Duodenal mucosa (tissue), 2 donors: ENCODE data around the gene TNIK.
"Not testable (repeated sequence)": the region's sequence is repeated elsewhere in the genome, so short reads cannot be mapped to it uniquely, and the experiment has no call there.

Experiments used
- H3K27ac ChIP-seq: one replicate; pipeline ENCODE4 v1.7.0; 2013; ENCODE audit warnings: low read depth, low read length
- H3K27me3 ChIP-seq, 2 donors: one replicate each; pipeline ENCODE4 v1.7.0; 2013; ENCODE audit warnings: low read length in 2 of 2, control low read depth in 1 of 2; ENCODE audit not compliant: insufficient read depth in 2 of 2, control insufficient read depth in 1 of 2
- H3K36me3 ChIP-seq, 2 donors: one replicate each; pipeline ENCODE4 v1.7.0; 2013; ENCODE audit warnings: low read length in 2 of 2, control low read depth in 1 of 2; ENCODE audit not compliant: insufficient read depth in 2 of 2, control insufficient read depth in 1 of 2
- H3K4me1 ChIP-seq, 2 donors: one replicate each; pipeline ENCODE4 v1.7.0; 2013; ENCODE audit warnings: low read length in 2 of 2, control low read depth in 1 of 2; ENCODE audit not compliant: insufficient read depth in 2 of 2, control insufficient read depth in 1 of 2
- H3K4me3 ChIP-seq, 2 donors: one replicate each; pipeline ENCODE4 v1.7.0; 2013; ENCODE audit warnings: low read length in 2 of 2, low read depth in 1 of 2
- H3K9ac ChIP-seq, 2 donors: one replicate each; pipeline ENCODE4 v1.7.0; 2013; ENCODE audit warnings: low read length in 2 of 2, low read depth in 1 of 2
- H3K9me3 ChIP-seq, 2 donors: one replicate each; pipeline ENCODE4 v1.7.0; 2013; ENCODE audit warnings: low read length in 2 of 2, control low read depth in 1 of 2; ENCODE audit not compliant: control insufficient read depth in 1 of 2

Gene TNIK

GRCh38 chr3:171309906-171310359, 150.3 kb downstream of the TNIK start:
- Histone ChIP-seq H3K9me3 (no peaks in the 10 kb centered on the region), H3K4me3 (no peak overlapping the region), H3K27ac (no peak overlapping the region), H3K9ac (no peak overlapping the region), H3K4me1 (no peaks in the 10 kb centered on the region), H3K27me3 (no peaks in the 10 kb centered on the region), H3K36me3 (no peaks in the 10 kb centered on the region)

GRCh38 chr3:171307988-171308387, 152.2 kb downstream of the TNIK start:
- Histone ChIP-seq H3K4me3 (no peak overlapping the region), H3K27me3 (no peaks in the 10 kb centered on the region), H3K27ac (no peak overlapping the region), H3K9me3 (no peaks in the 10 kb centered on the region), H3K36me3 (no peaks in the 10 kb centered on the region), H3K9ac (no peak overlapping the region), H3K4me1 (no peaks in the 10 kb centered on the region)

DNA sequence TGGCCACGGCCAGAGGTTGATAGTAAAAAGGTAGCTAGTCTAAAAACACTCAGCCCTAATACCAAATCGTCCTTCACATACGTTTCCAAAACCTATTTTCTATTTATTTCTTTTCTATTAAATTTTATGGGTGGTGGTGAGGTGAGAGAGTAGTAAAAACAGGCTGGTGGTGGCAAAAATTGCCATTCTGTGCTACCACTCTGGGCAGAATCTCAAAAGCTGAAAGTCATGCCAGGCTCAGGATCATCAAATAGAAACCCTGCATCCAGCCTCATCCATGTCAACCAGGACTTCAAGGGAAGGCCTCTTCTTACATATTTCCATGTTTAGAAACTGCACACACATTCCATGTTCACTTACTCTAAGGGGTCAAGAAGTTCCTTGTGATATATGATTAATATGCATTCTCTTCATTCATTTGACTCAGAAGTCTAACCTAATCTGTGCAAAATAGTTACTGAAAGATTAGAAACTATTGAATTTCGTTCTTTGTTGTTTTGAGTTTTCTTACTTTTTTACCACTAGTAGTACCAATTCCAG, 153.1 kb downstream of the TNIK start:
- Histone ChIP-seq H3K9ac (no peak overlapping the region), H3K9me3 (no peaks in the 10 kb centered on the region), H3K36me3 (no peaks in the 10 kb centered on the region), H3K4me1 (no peaks in the 10 kb centered on the region), H3K27ac (no peak overlapping the region), H3K27me3 (no peaks in the 10 kb centered on the region), H3K4me3 (no peak overlapping the region)

DNA sequence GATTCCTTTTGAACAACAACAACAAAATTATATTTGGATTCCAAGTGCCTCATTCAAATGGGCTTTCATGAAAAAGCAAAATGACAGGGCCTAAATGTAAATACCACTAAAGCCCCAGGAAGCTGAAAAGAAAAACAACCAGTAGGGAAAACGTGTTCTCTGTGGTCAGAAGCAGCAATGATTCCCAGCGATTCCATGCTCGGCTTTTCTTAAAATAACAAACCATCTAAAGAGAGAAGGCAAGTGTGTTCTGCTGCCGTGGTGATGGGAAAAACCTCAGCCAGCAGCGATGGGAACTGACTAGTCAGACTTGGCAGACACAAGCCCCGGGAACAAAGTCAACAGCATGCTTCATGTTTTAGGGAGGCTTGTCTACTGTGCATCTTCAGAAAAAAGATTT, 153.6 kb downstream of the TNIK start:
- H3K27me3 ChIP-seq, result no peaks in the 10 kb centered on the region
- H3K9me3 ChIP-seq, result no peaks in the 10 kb centered on the region
- no peak overlapping the region for H3K9ac ChIP-seq
- H3K4me3 ChIP-seq, result no peak overlapping the region
- H3K36me3 ChIP-seq, result no peaks in the 10 kb centered on the region
- no peaks in the 10 kb centered on the region for H3K4me1 ChIP-seq
- no peak overlapping the region for H3K27ac ChIP-seq

DNA sequence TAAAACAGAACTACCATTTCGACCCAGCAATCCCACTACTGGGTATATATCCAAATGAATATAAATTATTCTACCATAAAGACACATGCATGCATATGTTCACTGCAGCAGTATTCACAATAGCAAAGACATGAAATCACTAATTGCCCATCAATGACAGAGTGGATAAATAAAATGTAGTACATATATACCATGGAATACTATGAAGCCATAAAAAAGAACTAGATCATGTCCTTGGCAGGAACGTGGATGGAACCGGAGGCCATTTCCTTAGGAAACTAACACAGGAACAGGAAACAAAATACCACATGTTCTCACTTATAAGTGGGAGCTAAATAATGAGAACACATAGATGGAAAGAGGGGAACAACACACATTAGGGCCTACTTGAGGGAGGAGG, 154.4 kb downstream of the TNIK start:
- H3K9me3 ChIP-seq, H3K27ac ChIP-seq, H3K4me1 ChIP-seq, H3K27me3 ChIP-seq, H3K9ac ChIP-seq, H3K36me3 ChIP-seq, H3K4me3 ChIP-seq: not testable (repeated sequence)

DNA sequence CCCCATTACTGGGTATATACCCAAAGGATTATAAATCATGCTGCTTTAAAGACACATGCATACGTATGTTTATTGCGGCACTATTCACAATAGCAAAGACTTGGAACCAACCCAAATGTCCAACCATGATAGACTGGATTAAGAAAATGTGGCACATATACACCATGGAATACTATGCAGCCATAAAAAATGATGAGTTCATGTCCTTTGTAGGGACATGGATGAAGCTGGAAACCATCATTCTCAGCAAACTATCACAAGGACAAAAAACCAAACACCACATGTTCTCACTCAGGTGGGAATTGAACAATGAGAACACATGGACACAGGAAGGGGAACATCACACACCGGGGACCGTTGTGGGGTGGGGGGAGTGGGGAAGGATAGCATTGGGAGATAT, 155.7 kb downstream of the TNIK start:
- not testable (repeated sequence) for H3K27ac ChIP-seq, H3K27me3 ChIP-seq, H3K36me3 ChIP-seq, H3K4me1 ChIP-seq, H3K4me3 ChIP-seq, H3K9me3 ChIP-seq, H3K9ac ChIP-seq

- not testable (repeated sequence) for H3K36me3 ChIP-seq, H3K9ac ChIP-seq, H3K4me1 ChIP-seq, H3K27me3 ChIP-seq, H3K9me3 ChIP-seq, H3K27ac ChIP-seq, H3K4me3 ChIP-seq
These were observed 156.2 kb downstream of the TNIK start for GRCh38 chr3:171304017-171304416.

GRCh38 chr3:171301998-171302397, 158.2 kb downstream of the TNIK start:
- Histone ChIP-seq H3K4me1 (no peaks in the 10 kb centered on the region), H3K27me3 (no peaks in the 10 kb centered on the region), H3K36me3 (no peaks in the 10 kb centered on the region), H3K9me3 (no peaks in the 10 kb centered on the region), H3K4me3 (no peak overlapping the region), H3K9ac (no peak overlapping the region), H3K27ac (no peak overlapping the region)

DNA sequence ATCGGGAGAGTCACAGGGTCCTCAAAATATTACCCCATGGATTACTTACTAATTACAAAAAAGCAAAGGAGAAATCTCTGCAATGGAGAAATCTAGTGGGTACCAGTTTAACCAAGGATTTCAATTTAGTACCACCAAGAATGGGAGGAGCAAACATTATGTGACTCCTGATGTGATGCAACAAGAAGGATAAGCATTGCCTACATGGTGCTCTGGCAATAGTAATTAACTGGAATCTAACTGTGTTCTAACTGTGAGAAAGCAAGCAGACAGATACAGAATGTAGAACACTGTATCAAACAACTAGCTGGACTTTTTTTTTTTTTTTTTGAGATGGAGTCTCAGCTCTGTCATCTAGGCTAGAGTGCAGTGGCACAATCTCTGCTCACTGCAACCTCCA, 159.2 kb downstream of the TNIK start:
- H3K27me3 ChIP-seq, result no peaks in the 10 kb centered on the region
- no peak overlapping the region for H3K4me3 ChIP-seq
- no peak overlapping the region for H3K9ac ChIP-seq
- no peaks in the 10 kb centered on the region for H3K4me1 ChIP-seq
- H3K9me3 ChIP-seq, result no peaks in the 10 kb centered on the region
- H3K36me3 ChIP-seq, result no peaks in the 10 kb centered on the region
- no peak overlapping the region for H3K27ac ChIP-seq

GRCh38 chr3:171297951-171298350, 162.3 kb downstream of the TNIK start:
- Histone ChIP-seq H3K4me1 (no peaks in the 10 kb centered on the region), H3K27me3 (no peaks in the 10 kb centered on the region), H3K9me3 (no peaks in the 10 kb centered on the region), H3K36me3 (no peaks in the 10 kb centered on the region), H3K4me3 (no peak overlapping the region), H3K9ac (no peak overlapping the region), H3K27ac (no peak overlapping the region)

DNA sequence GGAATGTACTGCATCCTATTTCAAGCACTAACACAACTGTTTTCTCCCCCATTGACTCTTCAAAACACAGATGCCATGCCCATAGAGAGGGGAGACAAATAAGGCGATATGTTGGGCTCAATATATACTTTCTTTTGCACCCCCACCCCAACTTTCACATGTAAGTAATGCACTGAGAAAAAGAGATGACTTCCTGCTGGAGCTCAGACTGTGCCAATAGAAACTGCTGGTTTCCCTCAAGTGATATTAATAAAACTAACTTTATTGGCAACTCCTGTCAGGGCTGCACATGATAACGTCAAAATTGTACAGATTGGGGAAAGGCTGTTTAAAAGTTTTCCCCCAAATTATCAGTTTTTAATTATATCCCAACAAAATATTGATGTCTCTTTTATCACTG, 163.0 kb downstream of the TNIK start:
- no peak overlapping the region for H3K4me3 ChIP-seq
- H3K9me3 ChIP-seq, result no peaks in the 10 kb centered on the region
- H3K27ac ChIP-seq, result no peak overlapping the region
- H3K36me3 ChIP-seq, result no peaks in the 10 kb centered on the region
- no peak overlapping the region for H3K9ac ChIP-seq
- no peaks in the 10 kb centered on the region for H3K27me3 ChIP-seq
- no peaks in the 10 kb centered on the region for H3K4me1 ChIP-seq
